HCT116 (cell line): ENCODE data around the gene TADA3. TPM values are rescaled to one million over a fixed set of nuclear protein-coding genes. Genes with fewer than 3 reads are reported as not detected.

ENCODE experiments used
- ATF3 ChIP-seq: IDR thresholded peaks from 2 replicates; pipeline ENCODE4 v1.6.1; 2012
- CTCF ChIP-seq, 3 experiments: fragments of 200-600 bp in 1 of 3; sonication (generic) in 1 of 3; IDR thresholded peaks in 2 of 3; conservative IDR thresholded peaks in 1 of 3; 2 replicates each; pipeline ENCODE4 v1.5.1; 2012 to 2017; ENCODE audit warnings: low read depth in 2 of 3, low read length in 2 of 3, antibody characterized with exemption in 1 of 3, borderline replicate concordance in 1 of 3, control low read depth in 1 of 3, mild to moderate bottlenecking in 1 of 3, mixed read lengths in 1 of 3, mixed run types in 1 of 3, moderate library complexity in 1 of 3; ENCODE audit not compliant: insufficient read depth in 1 of 3
- FOSL1 ChIP-seq: IDR thresholded peaks from 2 replicates; pipeline ENCODE4 v1.6.1; 2012; ENCODE audit warnings: low read depth
- POLR2A ChIP-seq: IDR thresholded peaks from 2 replicates; pipeline ENCODE4 v1.7.0; 2011; ENCODE audit warnings: borderline replicate concordance; ENCODE audit not compliant: insufficient read depth, insufficient read length; ENCODE audit errors: extremely low read depth
- POLR2AphosphoS5 ChIP-seq: IDR thresholded peaks from 2 replicates; pipeline ENCODE4 v1.6.1; 2011; ENCODE audit warnings: mild to moderate bottlenecking, low read depth, low read length, moderate library complexity
- RAD21 ChIP-seq: IDR thresholded peaks from 2 replicates; pipeline ENCODE4 v1.6.1; 2012; ENCODE audit warnings: low read depth, mild to moderate bottlenecking
- SP1 ChIP-seq: IDR thresholded peaks from 2 replicates; pipeline ENCODE4 v1.6.1; 2012; ENCODE audit warnings: low read depth
- TCF7L2 ChIP-seq: IDR thresholded peaks from 2 replicates; pipeline ENCODE4 v1.7.0; 2011; ENCODE audit warnings: borderline replicate concordance, inconsistent platforms; ENCODE audit not compliant: insufficient read depth, insufficient read length; ENCODE audit errors: extremely low read depth
- YY1 ChIP-seq: IDR thresholded peaks from 2 replicates; pipeline ENCODE4 v1.6.1; 2011; ENCODE audit warnings: low read length, low read depth, moderate library complexity, mild to moderate bottlenecking; ENCODE audit not compliant: insufficient replicate concordance; ENCODE audit errors: extremely low read depth
- ZBTB33 ChIP-seq: IDR thresholded peaks from 2 replicates; pipeline ENCODE4 v1.6.1; 2011; ENCODE audit warnings: mild to moderate bottlenecking, low read length, moderate library complexity; ENCODE audit not compliant: insufficient replicate concordance; ENCODE audit errors: extremely low read depth
- ZFX ChIP-seq: fragments of 450-650 bp; IDR thresholded peaks from 2 replicates; pipeline ENCODE4 v1.6.1; 2017
- ZNF274 ChIP-seq: fragments of 200-500 bp; sonication (Bioruptor generic); IDR thresholded peaks from 2 replicates; pipeline ENCODE4 v1.6.1; 2014; ENCODE audit warnings: mild to moderate bottlenecking, low read depth, low read length, inconsistent platforms
- total RNA-seq: library from RNA; stranded (reverse); gene quantifications from one replicate; pipeline ENCODE4 v1.2.1, GENCODE V29; 2021; ENCODE audit not compliant: unreplicated experiment

Gene TADA3
- total RNA-seq, 1 experiment from 2014 or later, result 72.0 TPM

- TF ChIP-seq FOSL1, result no peak
- TF ChIP-seq ZNF274, result no peak
- TF ChIP-seq ATF3, result no peak
- TF ChIP-seq CTCF (IDR thresholded peaks at IDR 0.05 in 2 of 3, conservative IDR thresholded peaks at IDR 0.05 in 1 of 3; ENCODE audit: borderline replicate concordance in 1 of 3, insufficient read depth in 1 of 3, low read depth in 2 of 3, low read length in 2 of 3), result 0 out of 6 replicates have a peak, but pooled peaks of 1 of the 3 experiments have one; percentile 3
- TF ChIP-seq POLR2A, result peak; percentile 53
- no peak; the same call in 1 of the 2 replicates for TF ChIP-seq ZFX
- peak; percentile 76 for TF ChIP-seq SP1
- TF ChIP-seq RAD21, result no peak
- no peak for TF ChIP-seq TCF7L2
- TF ChIP-seq ZBTB33, result no peak
- TF ChIP-seq YY1, result no peak
- TF ChIP-seq POLR2AphosphoS5, result peak; percentile 86
Measured at GRCh38 chr3:9731206-9732079, 60.8 kb downstream of the TADA3 start, which contains the start of gene BRPF1 (continued).
